Keratinocyte (primary cell): Measurements from ENCODE around the gene DPH2. TPM values are rescaled to one million over a fixed set of nuclear protein-coding genes. Genes with fewer than 3 reads are reported as not detected.

ENCODE experiments used
- DNase-seq: peaks from one replicate; pipeline ENCODE4 v3.0.0-alpha.2; 2011; ENCODE audit warnings: low read depth, missing footprints, low spot score
- FAIRE-seq: peaks from 2 replicates; lab custom pipeline; 2011; peaks lifted over from hg19 to GRCh38; lab: Jason Lieb, UNC
- H2AFZ ChIP-seq: 2 replicates; pipeline ENCODE4 v1.6.0; 2012; ENCODE audit warnings: low read length, control low read depth, inconsistent platforms; ENCODE audit not compliant: control insufficient read depth
- H3K27ac ChIP-seq: 2 replicates; pipeline ENCODE4 v1.5.1; 2011; ENCODE audit warnings: low read length; ENCODE audit not compliant: control insufficient read depth, insufficient read depth
- H3K27me3 ChIP-seq: 3 replicates; pipeline ENCODE4 v1.6.0; 2011; ENCODE audit warnings: low read length; ENCODE audit not compliant: control insufficient read depth, insufficient read depth; ENCODE audit errors: extremely low read depth
- H3K36me3 ChIP-seq, 2 experiments: 2 replicates in 1 of 2; 3 replicates in 1 of 2; pipeline ENCODE4 v1.5.1; 2011; ENCODE audit warnings: low read length in 2 of 2, mild to moderate bottlenecking in 1 of 2; ENCODE audit not compliant: control insufficient read depth in 2 of 2, insufficient read depth in 2 of 2; ENCODE audit errors: extremely low read depth in 1 of 2
- H3K4me1 ChIP-seq: 3 replicates; pipeline ENCODE4 v1.5.1; 2011; ENCODE audit warnings: low read length; ENCODE audit not compliant: control insufficient read depth, insufficient read depth; ENCODE audit errors: extremely low read depth
- H3K4me2 ChIP-seq: 3 replicates; pipeline ENCODE4 v1.6.0; 2011; ENCODE audit warnings: low read depth, low read length; ENCODE audit not compliant: control insufficient read depth, insufficient read depth; ENCODE audit errors: extremely low read depth
- H3K4me3 ChIP-seq, 3 experiments: fragments of 200-600 bp in 1 of 3; sonication (generic) in 1 of 3; 2 replicates in 2 of 3; 3 replicates in 1 of 3; pipeline ENCODE4 v1.5.1; 2011 to 2016; ENCODE audit warnings: low read length in 3 of 3, mild to moderate bottlenecking in 3 of 3, control low read depth in 2 of 3, inconsistent platforms in 1 of 3, low read depth in 1 of 3, mixed read lengths in 1 of 3, mixed run types in 1 of 3, moderate library complexity in 1 of 3; ENCODE audit not compliant: control insufficient read depth in 2 of 3, insufficient read depth in 2 of 3; ENCODE audit errors: extremely low read depth in 1 of 3
- H3K79me2 ChIP-seq: 2 replicates; pipeline ENCODE4 v1.6.0; 2012; ENCODE audit warnings: low read length; ENCODE audit not compliant: control insufficient read depth, insufficient read depth
- H3K9ac ChIP-seq: 3 replicates; pipeline ENCODE4 v1.6.0; 2011; ENCODE audit warnings: low read length; ENCODE audit not compliant: control insufficient read depth, insufficient read depth; ENCODE audit errors: extremely low read depth
- H3K9me1 ChIP-seq: 3 replicates; pipeline ENCODE4 v1.6.0; 2011; ENCODE audit warnings: low read length; ENCODE audit not compliant: control insufficient read depth, insufficient read depth; ENCODE audit errors: extremely low read depth
- H3K9me3 ChIP-seq: 2 replicates; pipeline ENCODE4 v1.5.1; 2012; ENCODE audit warnings: low read depth, low read length; ENCODE audit not compliant: control insufficient read depth
- H4K20me1 ChIP-seq: 3 replicates; pipeline ENCODE4 v1.6.0; 2011; ENCODE audit warnings: low read length; ENCODE audit not compliant: control insufficient read depth, insufficient read depth; ENCODE audit errors: extremely low read depth
- CTCF ChIP-seq, 3 experiments: IDR thresholded peaks in 1 of 3; conservative IDR thresholded peaks in 1 of 3; optimal IDR thresholded peaks in 1 of 3; 2 replicates in 2 of 3; 3 replicates in 1 of 3; pipeline versions ENCODE3 to v1.5.1; 2011; ENCODE audit warnings: low read length in 3 of 3, mild to moderate bottlenecking in 3 of 3, moderate library complexity in 2 of 3, control low read depth in 1 of 3, inconsistent platforms in 1 of 3; ENCODE audit not compliant: insufficient read depth in 2 of 3; ENCODE audit errors: extremely low read depth in 1 of 3
- EZH2 ChIP-seq: IDR thresholded peaks from one replicate; pipeline ENCODE4 v1.6.1; 2012; ENCODE audit warnings: inconsistent platforms, mild to moderate bottlenecking, low read length, moderate library complexity
- dilution Hi-C: fragments of 300-500 bp; cut with MboI; formaldehyde crosslinking; loops from one replicate; pipeline ENCODE4 v1.7.0; 2020; ENCODE audit warnings: low sequenced_read_pairs; ENCODE audit not compliant: extremely low pct_ligation_motif_present
- polyA plus RNA-seq, 5 experiments: library from polyadenylated mRNA; depleted of rRNA in 3 of 5; stranded (reverse) in 3 of 5; stranded (forward) in 1 of 5; unstranded in 1 of 5; fragments of >200 nt; gene quantifications; 1 replicate in 1 of 5; 2 replicates in 3 of 5; 3 replicates in 1 of 5; pipeline versions ENCODE4 v1.2.1 to v1.2.3, GENCODE V29; 2011 to 2012; ENCODE audit warnings: missing spikeins in 2 of 5, low read depth in 1 of 5, low replicate concordance in 1 of 5

Gene DPH2
- polyA plus RNA-seq, 1 donor (not counting 4 experiments of a cell fraction or from before 2014, with no cell fraction given), result 30.3 TPM

- Histone ChIP-seq H3K9me1 (peaks cover 5% of the 10 kb centered on the region), H3K9ac (peak overlapping the region; percentile 87), H4K20me1 (no peaks in the 10 kb centered on the region), H3K27ac (peak overlapping the region; percentile 68), H3K4me1 (peaks cover 16% of the 10 kb centered on the region), H3K79me2 (peaks cover 24% of the 10 kb centered on the region), H2AFZ (no peak overlapping the region), H3K9me3 (no peaks in the 10 kb centered on the region), H3K4me3 (peak overlapping the region; percentile 91 to 98 (median 97)), H3K36me3 (peaks cover 20 to 30% of the 10 kb centered on the region in 2 experiments), H3K27me3 (no peaks in the 10 kb centered on the region), H3K4me2 (peak overlapping the region; percentile 85)
- DNase-seq (no peak), FAIRE-seq (no peak)
- TF ChIP-seq EZH2, result no peak
- no peak for TF ChIP-seq CTCF (optimal IDR thresholded peaks at IDR 0.05 in 1 of 3, IDR thresholded peaks at IDR 0.05 in 1 of 3, conservative IDR thresholded peaks at IDR 0.05 in 1 of 3; ENCODE audit: extremely low read depth in 1 of 3, insufficient read depth in 2 of 3, low read length in 3 of 3)
- dilution Hi-C loops, result no loop called here
Measured at GRCh38 chr1:43970502-43970901, 692 bp downstream of the DPH2 start.

GRCh38 chr1:43970911-43971310, 1.1 kb downstream of the DPH2 start:
- no peak overlapping the region for H3K27ac ChIP-seq
- H3K27me3 ChIP-seq, result no peaks in the 10 kb centered on the region
- FAIRE-seq, result no peak
- H3K4me2 ChIP-seq, result peak overlapping the region; percentile 85
- peak overlapping the region; percentile 91 to 98 (median 97) for H3K4me3 ChIP-seq
- peaks cover 20% of the 10 kb centered on the region for H3K4me1 ChIP-seq
- H3K79me2 ChIP-seq, result peaks cover 29% of the 10 kb centered on the region
- dilution Hi-C loops, result no loop called here
- no peak overlapping the region for H2AFZ ChIP-seq
- no peak for TF ChIP-seq CTCF (optimal IDR thresholded peaks at IDR 0.05 in 1 of 3, IDR thresholded peaks at IDR 0.05 in 1 of 3, conservative IDR thresholded peaks at IDR 0.05 in 1 of 3; ENCODE audit: extremely low read depth in 1 of 3, insufficient read depth in 2 of 3, low read length in 3 of 3)
- TF ChIP-seq EZH2, result no peak
- H3K9me1 ChIP-seq, result peaks cover 5% of the 10 kb centered on the region
- no peak overlapping the region for H3K9ac ChIP-seq
- H3K36me3 ChIP-seq, result peaks cover 20 to 30% of the 10 kb centered on the region in 2 experiments
- no peaks in the 10 kb centered on the region for H4K20me1 ChIP-seq
- no peak for DNase-seq
- H3K9me3 ChIP-seq, result no peaks in the 10 kb centered on the region
